Activated CD4-positive, alpha-beta T cell treated with anti-CD3 and anti-CD28 coated beads for 1 hour (primary cell): ENCODE measurements around the gene DOC2A.
"Not testable (repeated sequence)": the region's sequence is repeated elsewhere in the genome, so short reads cannot be mapped to it uniquely, and the experiment has no call there.

ENCODE experiments used
- DNase-seq: peaks from one replicate; pipeline ENCODE4 v3.0.0-alpha.2; 2020

Gene DOC2A

GRCh38 chr16:29963021-29963743 is 47.6 kb downstream of the DOC2A start:
- no peak for DNase-seq

GRCh38 chr16:29962344-29962994 is 48.4 kb downstream of the DOC2A start:
- DNase-seq: no peak

- DNase-seq: peak; percentile 91
Observed at GRCh38 chr16:29961479-29962343, 49.1 kb downstream of the DOC2A start, which contains the start of gene TMEM219. TMEM219 (plus strand) TSS chr16:29962079; CDS start chr16:29963144, 1,065 bp downstream.

- DNase-seq: no peak
Observed at GRCh38 chr16:29961127-29961478, 49.7 kb downstream of the DOC2A start.

- not testable (repeated sequence) for DNase-seq
Observed at GRCh38 chr16:29959821-29960220, 51.0 kb downstream of the DOC2A start.

- DNase-seq: no peak
Observed at GRCh38 chr16:29959293-29959692, 51.5 kb downstream of the DOC2A start.

- DNase-seq: no peak
Observed at GRCh38 chr16:29958756-29959155, 52.1 kb downstream of the DOC2A start.
